GM19455 (cell line): ENCODE measurements around the gene CPAMD8.
"Not testable (repeated sequence)": the region's sequence is repeated elsewhere in the genome, so short reads cannot be mapped to it uniquely, and the experiment has no call there.

Source experiments
- ATAC-seq: cut with Tn5 transposase; IDR thresholded peaks from one replicate; pipeline ENCODE4 v1.9.1; 2021; ENCODE audit not compliant: unreplicated experiment

CPAMD8 gene

DNA sequence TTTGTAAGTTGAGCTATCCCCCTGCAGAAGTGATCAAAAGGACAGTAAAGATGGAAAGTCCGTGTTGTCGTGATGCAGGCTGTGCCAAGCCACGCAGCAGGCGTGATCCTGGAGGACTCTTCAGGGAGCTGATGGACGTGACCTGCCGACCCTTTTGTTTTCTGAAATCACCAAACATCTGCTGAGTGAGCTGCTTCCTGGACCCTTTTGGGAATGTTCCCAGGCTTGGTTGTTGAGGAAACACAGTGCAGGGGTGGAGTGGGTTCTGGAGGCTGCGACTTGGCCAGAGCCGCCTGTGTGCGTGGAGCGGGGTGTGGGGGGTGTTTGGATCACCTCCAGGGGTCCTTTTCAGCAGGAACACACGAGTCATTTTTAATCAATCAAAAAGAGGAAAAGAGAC lies 15.4 kb upstream of the CPAMD8 start:
- no peak for ATAC-seq

DNA sequence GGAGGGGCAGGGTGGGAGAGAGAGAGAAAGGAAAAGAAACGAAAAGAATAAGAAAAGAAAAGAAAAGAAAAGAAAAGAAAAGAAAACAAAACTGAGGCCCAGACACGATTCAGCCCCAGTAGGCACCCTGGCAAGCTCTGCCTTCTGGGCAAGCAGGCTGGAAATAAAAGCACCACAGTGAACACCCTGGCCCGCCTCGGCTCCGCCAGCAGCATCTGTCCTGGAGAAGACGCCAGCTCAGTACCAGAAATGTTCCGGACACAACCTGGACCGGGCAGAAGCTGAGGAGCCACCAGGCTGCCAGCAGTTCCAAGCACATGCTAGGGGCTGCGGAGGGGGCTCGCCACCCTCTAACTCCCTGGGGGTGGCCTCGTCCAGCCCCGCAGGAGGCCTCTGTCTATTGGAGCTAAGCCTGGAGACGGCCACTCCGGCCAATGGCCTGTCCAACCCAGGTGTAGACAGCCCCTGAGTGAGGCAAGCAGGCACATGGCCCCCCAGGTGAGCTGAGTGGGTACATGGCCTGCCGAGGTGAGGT lies 11.4 kb upstream of the CPAMD8 start:
- no peak for ATAC-seq

GRCh38 chr19:17037184-17037583 lies 10.6 kb upstream of the CPAMD8 start:
- ATAC-seq, result no peak

- no peak for ATAC-seq
These were observed 10.0 kb upstream of the CPAMD8 start for GRCh38 chr19:17036640-17037039.

- ATAC-seq, result no peak
These were observed 9.3 kb upstream of the CPAMD8 start for GRCh38 chr19:17035842-17036424.

GRCh38 chr19:17031741-17032140 lies 5.1 kb upstream of the CPAMD8 start:
- no peak for ATAC-seq

- no peak for ATAC-seq
These were observed 945 bp upstream of the CPAMD8 start for GRCh38 chr19:17027535-17027975.

- ATAC-seq, result no peak
These were observed 485 bp downstream of the CPAMD8 start for GRCh38 chr19:17025991-17026658.

GRCh38 chr19:17025361-17025760 lies 1.2 kb downstream of the CPAMD8 start:
- ATAC-seq, result no peak

DNA sequence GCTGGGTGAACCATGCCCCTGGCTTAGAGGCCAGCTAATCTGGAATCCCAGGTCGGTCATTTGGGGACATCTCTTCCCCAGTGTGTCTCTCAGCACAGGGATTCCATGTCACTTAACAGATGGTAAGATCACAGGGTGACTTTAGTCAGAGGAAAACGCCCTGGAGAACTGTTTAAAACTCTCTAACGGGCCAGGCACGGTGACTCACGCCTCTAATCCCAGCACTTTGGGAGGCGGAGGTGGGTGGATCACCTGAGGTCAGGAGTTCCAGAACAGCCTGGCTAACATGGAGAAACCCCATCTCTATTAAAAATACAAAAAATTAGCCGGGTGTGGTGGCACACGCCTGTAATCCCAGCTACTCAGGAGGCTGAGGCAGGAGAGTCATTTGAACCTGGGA lies 1.7 kb downstream of the CPAMD8 start:
- not testable (repeated sequence) for ATAC-seq

DNA sequence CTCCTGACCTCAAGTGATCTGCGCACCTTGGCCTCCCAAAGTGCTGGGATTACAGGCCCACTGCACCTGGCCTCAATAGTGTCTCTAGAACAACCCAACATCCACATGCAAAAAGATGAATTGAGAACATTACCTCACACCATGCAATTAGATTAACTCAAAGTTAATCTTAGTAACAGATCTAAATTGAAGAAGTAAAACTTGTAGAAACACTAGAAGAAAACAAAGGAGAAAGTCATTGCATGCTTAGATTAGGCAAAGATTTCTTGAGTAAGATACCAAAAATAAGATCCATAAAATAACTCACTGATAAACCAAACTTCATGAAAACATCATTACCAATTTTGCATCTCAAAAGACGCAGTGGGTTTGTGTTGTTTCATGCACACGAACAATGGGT lies 2.8 kb downstream of the CPAMD8 start:
- ATAC-seq, result no peak

- no peak for ATAC-seq
These were observed 3.9 kb downstream of the CPAMD8 start for GRCh38 chr19:17022738-17023137.

- ATAC-seq, result no peak
These were observed 4.6 kb downstream of the CPAMD8 start for GRCh38 chr19:17021793-17022590.

DNA sequence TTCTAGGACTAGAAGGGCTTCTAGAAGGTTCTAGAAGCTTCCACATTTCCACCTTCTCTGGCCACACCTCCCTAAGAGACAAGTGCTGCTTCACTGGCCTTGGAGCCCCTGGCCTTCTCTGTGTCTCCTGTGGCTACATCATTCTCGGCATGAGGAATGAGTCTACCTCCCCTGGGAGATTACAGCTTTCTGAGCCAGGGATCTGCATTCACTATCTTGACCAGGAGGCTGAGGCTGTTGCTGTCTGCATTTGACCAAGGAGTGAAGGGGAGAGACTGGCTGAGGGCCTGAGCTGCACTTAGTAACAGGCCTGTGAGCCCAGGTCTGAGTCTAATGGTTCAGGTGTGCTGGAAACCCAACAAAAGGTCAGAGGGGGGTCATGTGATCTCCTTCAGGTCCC lies 5.3 kb downstream of the CPAMD8 start:
- ATAC-seq, result no peak

DNA sequence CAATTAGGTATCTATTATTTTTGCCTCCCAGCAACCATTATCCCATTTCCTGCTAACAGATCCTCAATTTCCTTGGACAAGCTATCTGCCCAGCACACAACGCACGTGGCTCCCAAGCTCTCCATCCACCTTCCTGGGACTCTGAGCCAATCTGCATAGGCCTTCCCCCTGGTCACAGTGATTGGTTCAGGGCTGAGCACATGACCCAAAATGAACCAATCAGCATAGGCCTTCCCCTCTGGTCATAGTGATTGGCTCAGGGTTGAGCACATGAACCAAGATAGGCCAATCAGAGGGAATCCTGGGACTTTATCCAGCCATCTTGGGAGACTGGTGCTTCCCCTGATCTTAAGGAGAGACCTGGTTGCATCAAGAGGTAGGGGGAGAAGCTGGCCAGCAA lies 5.8 kb downstream of the CPAMD8 start:
- ATAC-seq, result no peak

DNA sequence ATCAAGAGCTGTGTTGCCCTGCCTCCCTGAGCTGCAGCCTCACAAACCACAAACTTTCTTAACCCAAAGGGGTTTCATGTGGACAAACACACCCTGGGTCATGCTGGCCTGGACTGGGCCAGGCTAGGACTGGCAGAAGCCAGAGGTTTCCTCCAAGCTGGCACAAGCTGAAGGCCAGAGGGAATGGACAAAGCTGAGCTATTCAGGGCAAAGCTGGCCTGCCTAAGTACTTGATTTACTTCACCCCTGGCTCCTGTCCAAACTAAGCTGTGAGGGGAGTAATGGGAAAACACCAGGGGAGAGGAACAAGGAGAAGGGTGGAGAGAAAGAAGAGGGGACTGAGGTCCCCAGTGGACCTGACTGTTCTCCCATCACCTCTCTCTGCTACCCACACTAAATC lies 6.2 kb downstream of the CPAMD8 start:
- no peak for ATAC-seq

GRCh38 chr19:17014212-17014861 lies 12.3 kb downstream of the CPAMD8 start:
- ATAC-seq, result not testable (repeated sequence)

GRCh38 chr19:17011485-17011884 lies 15.1 kb downstream of the CPAMD8 start:
- no peak for ATAC-seq

GRCh38 chr19:17006579-17006978 lies 20.0 kb downstream of the CPAMD8 start:
- ATAC-seq, result no peak

GRCh38 chr19:17005000-17005399 lies 21.6 kb downstream of the CPAMD8 start:
- no peak for ATAC-seq

GRCh38 chr19:17004386-17004785 lies 22.2 kb downstream of the CPAMD8 start:
- no peak for ATAC-seq
